Esophagus squamous epithelium (tissue), 4 donors: Measurements from ENCODE around the gene NEDD4L.

ENCODE experiments used
- POLR2A ChIP-seq, 4 donors: fragments of 450-650 bp; IDR thresholded peaks; one replicate each; pipeline ENCODE4 v1.6.1; 2017; ENCODE audit warnings: antibody characterized with exemption in 4 of 4, mild to moderate bottlenecking in 4 of 4, moderate library complexity in 3 of 4
- TF ChIP-seq, protein P1 (sequence below), 6 experiments: fragments of 450-650 bp in 4 of 6; fragments of 200-600 bp in 2 of 6; sonication (generic) in 2 of 6; IDR thresholded peaks; one replicate each; pipeline ENCODE4 v1.5.1; 2016 to 2019; ENCODE audit warnings: antibody characterized with exemption in 6 of 6, mild to moderate bottlenecking in 4 of 6, moderate library complexity in 4 of 6

DNA sequence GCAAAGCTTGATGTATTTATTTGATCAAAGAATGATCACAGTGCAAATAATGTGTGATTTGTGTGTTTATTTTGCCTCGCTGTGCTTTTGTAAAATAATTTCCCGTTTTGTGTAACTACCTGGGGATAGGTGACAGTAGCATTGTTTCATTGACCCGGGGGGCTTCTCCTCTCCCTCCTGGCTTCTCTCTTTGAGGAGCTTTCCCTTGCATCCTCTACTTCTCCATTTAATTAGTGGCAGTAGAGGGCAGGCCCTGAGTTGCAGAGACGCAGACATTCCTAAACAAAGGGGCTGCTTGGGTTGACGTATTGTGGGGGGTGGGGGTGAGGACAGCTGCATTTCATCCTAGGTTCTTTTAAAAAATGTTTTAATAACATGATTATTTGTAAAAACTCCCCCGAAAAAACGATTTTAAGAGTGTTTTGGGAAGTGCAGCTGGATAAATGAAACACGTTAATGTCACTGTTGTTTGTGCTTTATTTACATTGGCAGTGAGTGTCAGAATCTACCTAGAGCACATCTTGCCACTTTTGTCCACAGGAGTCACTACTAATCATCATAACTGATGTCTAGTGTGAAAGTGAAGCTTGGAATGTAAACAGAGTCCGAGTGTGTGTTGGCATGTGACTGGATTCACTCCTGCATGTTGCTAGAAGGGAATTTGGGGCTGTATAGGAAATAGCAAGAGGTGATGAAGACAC lies 2.2 kb downstream of the NEDD4L start:
- no peak for TF ChIP-seq POLR2A (IDR thresholded peaks at IDR 0.05)
- TF ChIP-seq, protein P1, sequence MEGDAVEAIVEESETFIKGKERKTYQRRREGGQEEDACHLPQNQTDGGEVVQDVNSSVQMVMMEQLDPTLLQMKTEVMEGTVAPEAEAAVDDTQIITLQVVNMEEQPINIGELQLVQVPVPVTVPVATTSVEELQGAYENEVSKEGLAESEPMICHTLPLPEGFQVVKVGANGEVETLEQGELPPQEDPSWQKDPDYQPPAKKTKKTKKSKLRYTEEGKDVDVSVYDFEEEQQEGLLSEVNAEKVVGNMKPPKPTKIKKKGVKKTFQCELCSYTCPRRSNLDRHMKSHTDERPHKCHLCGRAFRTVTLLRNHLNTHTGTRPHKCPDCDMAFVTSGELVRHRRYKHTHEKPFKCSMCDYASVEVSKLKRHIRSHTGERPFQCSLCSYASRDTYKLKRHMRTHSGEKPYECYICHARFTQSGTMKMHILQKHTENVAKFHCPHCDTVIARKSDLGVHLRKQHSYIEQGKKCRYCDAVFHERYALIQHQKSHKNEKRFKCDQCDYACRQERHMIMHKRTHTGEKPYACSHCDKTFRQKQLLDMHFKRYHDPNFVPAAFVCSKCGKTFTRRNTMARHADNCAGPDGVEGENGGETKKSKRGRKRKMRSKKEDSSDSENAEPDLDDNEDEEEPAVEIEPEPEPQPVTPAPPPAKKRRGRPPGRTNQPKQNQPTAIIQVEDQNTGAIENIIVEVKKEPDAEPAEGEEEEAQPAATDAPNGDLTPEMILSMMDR (IDR thresholded peaks at IDR 0.05), result no peak
